H1 (cell line): ENCODE measurements around the gene ASXL3. TPM values are rescaled to one million over a fixed set of nuclear protein-coding genes. Genes with fewer than 3 reads are reported as not detected.

Experiments
- BRCA1 ChIP-seq: IDR thresholded peaks from 2 replicates; pipeline ENCODE4 v1.6.1; 2012; ENCODE audit warnings: low read depth, low read length, improper control_type of control experiment
- CBX8 ChIP-seq: fragments of 300-800, 300-1000 bp; sonication (generic); IDR thresholded peaks from 2 replicates; pipeline ENCODE4 v1.7.1; 2016; ENCODE audit warnings: low read depth, low read length, borderline replicate concordance
- CEBPB ChIP-seq: IDR thresholded peaks from 2 replicates; pipeline ENCODE4 v1.6.1; 2012; ENCODE audit warnings: low read depth, low read length
- JUND ChIP-seq: IDR thresholded peaks from 2 replicates; pipeline ENCODE4 v1.6.1; 2011; ENCODE audit warnings: mild to moderate bottlenecking, improper control_type of control experiment, low read length
- KDM5A ChIP-seq: fragments of 200-600 bp; IDR thresholded peaks from 2 replicates; pipeline ENCODE4 v1.7.1; 2012; ENCODE audit warnings: mild to moderate bottlenecking, low read length, inconsistent platforms, mixed read lengths
- PHF8 ChIP-seq: fragments of 200-600 bp; sonication (generic); conservative IDR thresholded peaks from 2 replicates; pipeline ENCODE4 v1.7.1; 2012; ENCODE audit warnings: low read depth, mild to moderate bottlenecking, inconsistent platforms, low read length, moderate library complexity
- POU5F1 ChIP-seq: IDR thresholded peaks from 2 replicates; pipeline ENCODE4 v1.6.1; 2011; ENCODE audit warnings: low read depth, mild to moderate bottlenecking, low read length, moderate library complexity
- RBBP5 ChIP-seq: IDR thresholded peaks from 2 replicates; pipeline ENCODE4 v1.7.1; 2012; ENCODE audit warnings: low read depth, mild to moderate bottlenecking, inconsistent platforms, low read length, moderate library complexity, borderline replicate concordance
- YY1 ChIP-seq: IDR thresholded peaks from 2 replicates; pipeline ENCODE4 v1.6.1; 2011; ENCODE audit warnings: low read depth, mild to moderate bottlenecking, low read length
- polyA plus RNA-seq, 7 experiments: library from polyadenylated mRNA; depleted of rRNA in 3 of 7; stranded (reverse) in 5 of 7; unstranded in 2 of 7; fragments of >200 nt in 5 of 7; fragments of 200-250 nt in 2 of 7; gene quantifications; 1 replicate in 5 of 7; 2 replicates in 1 of 7; 4 replicates in 1 of 7; pipeline versions ENCODE4 v1.2.1 to v1.2.3, GENCODE V29; 2011 to 2013; ENCODE audit warnings: missing spikeins in 2 of 7, mixed read lengths in 2 of 7
- total RNA-seq: library from RNA; stranded (reverse); fragmentation: NEBNext Ultra II Directional; extraction: Animal tissue kit (Norgen Biotek cat#: 25700); gene quantifications from 2 replicates; pipeline ENCODE4 v1.2.1, GENCODE V29; 2021

ASXL3 gene
- total and polyA plus RNA-seq, 2 of the 8 experiments (the other 6 are each of a cell fraction or from before 2014, with no cell fraction given) = 0.08 to 1.3 TPM

DNA sequence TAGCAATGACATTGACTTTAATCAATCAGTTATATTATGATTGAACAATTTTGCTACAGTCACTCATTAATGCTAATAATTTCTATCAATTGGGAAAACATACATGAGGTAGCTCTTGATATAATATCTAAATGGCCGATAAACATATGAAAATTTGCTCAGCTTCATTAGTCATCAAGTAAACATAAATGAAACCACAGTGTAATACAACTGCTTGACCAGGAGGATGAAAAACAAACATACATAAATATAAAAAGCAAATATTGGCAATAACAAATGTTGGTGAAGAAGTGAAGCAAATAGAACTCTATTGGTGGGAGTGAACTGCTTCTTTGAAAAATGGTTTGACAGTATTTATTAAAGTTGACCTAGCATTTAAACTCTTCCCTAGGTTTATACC, 130.9 kb downstream of the ASXL3 start (continued):
- no peak for TF ChIP-seq RBBP5
- no peak for TF ChIP-seq POU5F1
- TF ChIP-seq YY1 = no peak
- no peak for TF ChIP-seq PHF8
- TF ChIP-seq KDM5A = no peak
- no peak for TF ChIP-seq JUND
- TF ChIP-seq CEBPB = no peak
- TF ChIP-seq BRCA1 = no peak
- no peak for TF ChIP-seq CBX8
